ENCODE data around the gene APPL1.
A peak's percentile ranks its signal among the peaks of the same experiment; 100 is the strongest.

The APPL1 gene, protein sequence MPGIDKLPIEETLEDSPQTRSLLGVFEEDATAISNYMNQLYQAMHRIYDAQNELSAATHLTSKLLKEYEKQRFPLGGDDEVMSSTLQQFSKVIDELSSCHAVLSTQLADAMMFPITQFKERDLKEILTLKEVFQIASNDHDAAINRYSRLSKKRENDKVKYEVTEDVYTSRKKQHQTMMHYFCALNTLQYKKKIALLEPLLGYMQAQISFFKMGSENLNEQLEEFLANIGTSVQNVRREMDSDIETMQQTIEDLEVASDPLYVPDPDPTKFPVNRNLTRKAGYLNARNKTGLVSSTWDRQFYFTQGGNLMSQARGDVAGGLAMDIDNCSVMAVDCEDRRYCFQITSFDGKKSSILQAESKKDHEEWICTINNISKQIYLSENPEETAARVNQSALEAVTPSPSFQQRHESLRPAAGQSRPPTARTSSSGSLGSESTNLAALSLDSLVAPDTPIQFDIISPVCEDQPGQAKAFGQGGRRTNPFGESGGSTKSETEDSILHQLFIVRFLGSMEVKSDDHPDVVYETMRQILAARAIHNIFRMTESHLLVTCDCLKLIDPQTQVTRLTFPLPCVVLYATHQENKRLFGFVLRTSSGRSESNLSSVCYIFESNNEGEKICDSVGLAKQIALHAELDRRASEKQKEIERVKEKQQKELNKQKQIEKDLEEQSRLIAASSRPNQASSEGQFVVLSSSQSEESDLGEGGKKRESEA

DNA sequence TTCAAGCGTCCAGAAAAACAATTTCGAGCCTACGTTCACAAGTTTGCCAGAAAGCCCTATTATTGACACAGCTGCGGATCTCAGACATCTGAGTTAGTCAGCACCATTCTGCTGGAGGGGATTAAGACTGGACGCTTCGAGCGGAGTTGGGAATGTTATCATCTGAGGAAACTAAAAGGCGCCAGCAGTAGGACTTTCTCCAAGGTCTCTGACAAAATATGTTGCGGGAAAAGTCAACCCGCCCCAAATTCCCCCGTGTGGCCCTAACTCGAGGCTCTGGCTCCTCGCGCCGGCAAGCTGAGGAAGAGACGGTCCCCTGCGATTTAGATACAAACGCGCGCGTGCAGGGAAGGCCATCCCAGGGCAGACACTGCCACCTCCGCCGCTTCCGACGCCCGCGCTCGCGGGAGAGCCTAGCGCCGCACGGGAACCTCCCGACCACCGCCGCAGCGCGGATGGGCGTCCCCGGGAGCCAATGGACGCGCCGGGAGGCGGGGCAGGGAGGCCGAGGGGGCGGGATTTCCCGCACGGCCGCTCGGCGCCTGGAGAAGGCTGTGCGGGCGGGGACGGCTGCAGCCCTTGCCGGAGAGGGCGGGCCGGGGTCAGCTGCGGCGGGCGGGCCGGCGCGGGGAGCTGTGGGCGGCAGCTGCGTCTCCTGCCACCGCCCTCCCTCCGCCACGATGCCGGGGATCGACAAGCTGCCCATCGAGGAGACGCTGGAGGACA lies at the start of gene APPL1:
Gene APPL1 (plus strand): TSS at position 526 of the 726 bp plus-strand sequence. CDS start 155 bp downstream, at position 681.
- TF ChIP-seq, protein P1, sequence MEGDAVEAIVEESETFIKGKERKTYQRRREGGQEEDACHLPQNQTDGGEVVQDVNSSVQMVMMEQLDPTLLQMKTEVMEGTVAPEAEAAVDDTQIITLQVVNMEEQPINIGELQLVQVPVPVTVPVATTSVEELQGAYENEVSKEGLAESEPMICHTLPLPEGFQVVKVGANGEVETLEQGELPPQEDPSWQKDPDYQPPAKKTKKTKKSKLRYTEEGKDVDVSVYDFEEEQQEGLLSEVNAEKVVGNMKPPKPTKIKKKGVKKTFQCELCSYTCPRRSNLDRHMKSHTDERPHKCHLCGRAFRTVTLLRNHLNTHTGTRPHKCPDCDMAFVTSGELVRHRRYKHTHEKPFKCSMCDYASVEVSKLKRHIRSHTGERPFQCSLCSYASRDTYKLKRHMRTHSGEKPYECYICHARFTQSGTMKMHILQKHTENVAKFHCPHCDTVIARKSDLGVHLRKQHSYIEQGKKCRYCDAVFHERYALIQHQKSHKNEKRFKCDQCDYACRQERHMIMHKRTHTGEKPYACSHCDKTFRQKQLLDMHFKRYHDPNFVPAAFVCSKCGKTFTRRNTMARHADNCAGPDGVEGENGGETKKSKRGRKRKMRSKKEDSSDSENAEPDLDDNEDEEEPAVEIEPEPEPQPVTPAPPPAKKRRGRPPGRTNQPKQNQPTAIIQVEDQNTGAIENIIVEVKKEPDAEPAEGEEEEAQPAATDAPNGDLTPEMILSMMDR (IDR thresholded peaks at IDR 0.05; ENCODE audit: low read depth, low read length): no peak

DNA sequence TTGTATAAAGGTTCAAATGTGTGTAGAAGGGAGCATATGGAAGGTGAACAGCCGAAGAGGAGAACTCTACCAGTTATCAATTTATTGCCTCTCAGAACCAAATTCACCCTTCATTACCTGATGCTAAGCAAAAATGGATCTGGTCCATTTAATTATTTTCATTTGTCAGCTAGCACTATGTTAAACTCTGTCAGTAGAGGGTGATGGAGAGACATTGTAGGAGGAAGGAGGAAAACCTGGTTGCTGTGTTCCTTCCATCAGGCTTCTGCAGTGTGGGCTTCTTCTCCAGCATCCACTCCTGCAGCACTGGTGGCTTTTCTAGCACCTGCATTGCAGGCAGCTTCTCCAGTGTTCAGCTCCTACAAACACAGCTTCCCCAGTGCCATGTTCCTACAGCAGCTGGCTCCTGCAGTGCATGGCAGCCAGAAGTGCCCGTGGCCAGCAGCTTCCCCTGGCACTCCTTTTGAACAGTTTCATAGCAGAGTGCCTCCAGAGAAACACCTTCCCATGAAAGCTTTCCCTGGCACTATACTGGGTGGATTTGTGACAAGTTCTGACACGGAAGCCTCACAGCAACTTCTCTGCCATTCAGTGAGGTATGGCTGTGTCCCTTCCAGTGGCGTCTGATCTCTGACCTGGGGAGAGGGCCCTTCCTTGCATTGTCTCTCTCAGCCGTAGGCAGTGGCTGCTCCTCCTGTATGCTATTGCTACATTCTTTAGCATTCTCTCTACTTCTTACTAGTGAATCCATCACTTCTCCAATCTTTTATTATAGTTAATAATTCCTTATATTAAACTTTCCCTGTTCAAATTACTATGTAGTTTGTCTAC lies 47.7 kb upstream of the APPL1 start:
- TF ChIP-seq, protein P1 (IDR thresholded peaks at IDR 0.05; ENCODE audit: low read depth, low read length): peak; percentile 40
- no peak for DNase-seq (ENCODE audit: extremely low read depth, low read depth)

More for the DNA sequence above, at the start of gene APPL1:
- DNase-seq (ENCODE audit: extremely low read depth, low read depth): peak; percentile 63

DNA sequence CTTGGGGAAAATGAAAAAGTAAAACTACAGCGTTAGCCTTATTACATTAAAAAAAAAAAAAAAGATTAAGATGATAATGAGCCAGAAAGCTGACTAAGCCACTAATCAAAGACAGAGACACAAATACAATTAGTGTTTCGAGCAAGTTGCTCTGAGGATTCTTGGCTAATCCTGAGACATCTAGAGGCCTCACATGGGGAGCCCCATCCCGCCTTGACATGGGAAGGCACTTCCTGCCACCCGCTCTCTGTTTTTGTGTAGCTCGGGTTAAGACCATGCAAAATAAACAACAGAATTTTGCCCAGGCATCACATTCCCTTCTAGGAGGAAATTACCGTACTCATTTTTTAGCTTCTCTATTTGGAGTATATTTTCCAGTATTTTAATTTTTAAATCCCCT lies 43.0 kb upstream of the APPL1 start:
- TF ChIP-seq, protein P1 (IDR thresholded peaks at IDR 0.05; ENCODE audit: low read depth, low read length): no peak
- no peak for DNase-seq (ENCODE audit: extremely low read depth, low read depth)

DNA sequence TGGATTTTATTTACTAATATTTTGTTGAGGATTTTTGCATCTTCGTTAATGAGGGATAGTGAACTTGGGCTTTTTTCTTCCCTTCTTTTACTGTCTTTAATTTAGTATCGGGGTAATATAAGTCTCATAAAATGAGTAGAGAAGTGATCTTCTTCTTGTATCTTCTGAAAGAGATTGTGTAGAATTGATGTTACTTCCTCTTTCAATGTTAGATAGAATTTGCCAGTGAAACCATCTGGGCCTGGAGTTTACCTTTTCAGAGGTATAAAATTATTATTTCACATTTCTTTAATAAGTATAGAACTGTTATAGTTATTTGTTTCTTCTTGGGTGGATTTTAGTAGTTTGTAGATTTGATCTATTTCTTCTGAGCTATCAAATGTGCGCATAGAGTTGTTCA lies 35.5 kb upstream of the APPL1 start:
- no peak for DNase-seq (ENCODE audit: extremely low read depth, low read depth)
- TF ChIP-seq, protein P1 (IDR thresholded peaks at IDR 0.05; ENCODE audit: low read depth, low read length): no peak

DNA sequence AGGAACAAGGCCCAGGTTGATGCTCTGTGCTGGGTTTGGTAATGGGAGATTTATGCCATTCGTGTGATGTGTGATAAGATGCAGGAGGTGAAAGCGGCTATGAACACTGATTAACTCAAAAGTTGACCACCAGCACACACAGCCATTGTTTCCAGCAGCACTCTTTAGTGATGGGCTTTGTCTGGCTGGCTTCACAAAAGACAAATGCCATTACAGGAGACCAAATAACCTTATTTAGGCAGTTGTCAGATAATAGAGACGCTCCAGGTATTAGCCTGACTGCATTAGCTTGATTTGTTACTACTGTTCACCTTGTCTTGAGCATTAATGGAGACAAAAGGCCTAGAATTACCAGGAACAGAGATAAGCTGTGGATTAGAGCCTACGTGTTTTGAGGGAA lies 32.9 kb upstream of the APPL1 start:
- TF ChIP-seq, protein P1 (IDR thresholded peaks at IDR 0.05; ENCODE audit: low read depth, low read length): no peak
- DNase-seq (ENCODE audit: extremely low read depth, low read depth): no peak

DNA sequence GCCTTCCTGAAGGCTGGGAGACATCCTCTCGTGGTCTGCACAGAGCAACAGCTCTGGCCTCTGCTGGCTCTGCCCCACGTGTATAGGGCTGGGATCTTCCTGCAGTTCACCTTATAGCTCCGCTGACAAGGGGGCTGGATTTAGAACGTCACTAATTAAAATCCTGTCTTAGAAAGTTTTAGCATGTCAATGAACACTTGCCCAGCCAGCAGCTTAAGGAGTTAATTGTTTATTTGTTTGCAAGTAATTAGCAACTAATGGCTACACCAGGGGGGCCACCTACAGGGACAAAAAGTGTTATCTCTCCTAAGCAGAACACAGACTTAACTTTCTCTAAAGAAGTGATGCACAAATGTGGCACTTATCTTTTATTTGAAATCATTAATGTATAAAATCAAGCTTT lies 27.6 kb upstream of the APPL1 start, which contains the start of gene HESX1:
Gene HESX1 (minus strand): TSS at position 84 of the 403 bp plus-strand sequence. CDS start 60 bp downstream, at position 24.
- DNase-seq (ENCODE audit: extremely low read depth, low read depth): no peak
- TF ChIP-seq, protein P1 (IDR thresholded peaks at IDR 0.05; ENCODE audit: low read depth, low read length): no peak
